NK-92 (cell line): ENCODE data around the gene MYF6.

Source experiments
- DNase-seq: peaks from one replicate; lab custom pipeline; 2025; ENCODE audit not compliant: unreplicated experiment; lab: John Stamatoyannopoulos, UW

Gene MYF6

DNA sequence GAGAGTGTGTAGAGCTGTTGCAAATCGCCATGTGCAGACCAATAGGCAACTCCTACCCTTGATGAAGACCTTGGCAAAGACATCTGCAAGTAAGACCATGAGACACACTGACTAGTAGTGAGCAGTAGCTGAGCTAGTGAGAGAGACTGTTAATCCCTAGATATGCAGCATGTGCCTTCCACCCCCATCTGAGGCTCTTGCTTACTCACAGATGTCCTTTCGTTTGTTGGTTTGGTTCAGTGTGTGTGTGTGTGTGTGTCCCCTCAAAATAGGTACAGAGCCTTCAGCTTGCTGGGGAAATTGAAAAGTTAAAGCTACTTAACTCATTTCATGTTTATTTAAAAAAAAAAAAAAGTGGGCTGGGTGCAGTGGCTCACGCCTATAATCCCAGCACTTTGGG, 46.8 kb downstream of the MYF6 start:
- no peak for DNase-seq

DNA sequence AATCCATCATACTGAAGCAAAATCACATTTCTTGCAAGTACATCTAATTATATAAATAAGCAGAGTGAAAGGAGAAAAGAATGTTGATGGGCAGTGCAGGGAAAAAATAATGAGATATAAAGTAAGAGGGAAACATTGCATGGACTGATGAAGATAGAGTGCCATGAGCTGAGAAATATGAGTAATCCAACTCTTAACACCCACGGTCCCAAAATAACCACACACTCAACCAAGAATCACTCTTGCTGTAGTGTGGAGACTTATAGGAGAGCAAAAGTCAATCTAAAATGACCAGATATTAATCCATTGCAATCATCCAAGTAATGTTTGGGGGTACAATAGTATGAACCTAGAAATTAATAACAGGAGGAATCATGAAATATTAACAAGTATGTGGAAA, 49.4 kb downstream of the MYF6 start:
- DNase-seq, result no peak
